Stomach (tissue), 9 donors: ENCODE data around the gene NUTF2. TPM values are rescaled to one million over a fixed set of nuclear protein-coding genes. Genes with fewer than 3 reads are reported as not detected.
A peak's percentile ranks its signal among the peaks of the same experiment; 100 is the strongest.

Experiments
- DNase-seq, 2 donors: peaks; one replicate each; pipeline versions ENCODE4 v3.0.0 to v3.0.0-alpha.2; 2013 to 2019
- H3K27ac ChIP-seq, 5 donors: fragments of 200-600 bp in 4 of 5; sonication (generic) in 4 of 5; one replicate each; pipeline ENCODE4 v1.5.1; 2013 to 2019; ENCODE audit warnings: mild to moderate bottlenecking in 1 of 5, moderate library complexity in 1 of 5
- H3K27me3 ChIP-seq, 3 donors: fragments of 200-600 bp; sonication (generic); one replicate each; pipeline ENCODE4 v1.5.1; 2017 to 2019; ENCODE audit warnings: mixed run types in 1 of 3
- H3K36me3 ChIP-seq, 4 donors: fragments of 200-600 bp; sonication (generic); 1 replicate in 3 of 4; 2 replicates in 1 of 4; pipeline ENCODE4 v1.5.1; 2016 to 2019
- H3K4me1 ChIP-seq, 4 donors: fragments of 200-600 bp; sonication (generic); one replicate each; pipeline ENCODE4 v1.5.1; 2016 to 2019
- H3K4me3 ChIP-seq, 4 donors: fragments of 200-600 bp; sonication (generic) in 3 of 4; one replicate each; pipeline ENCODE4 v1.5.1; 2016 to 2019; ENCODE audit warnings: mild to moderate bottlenecking in 1 of 4
- H3K9me3 ChIP-seq, 4 donors: fragments of 200-600 bp; sonication (generic); one replicate each; pipeline ENCODE4 v1.5.1; 2016 to 2019
- EP300 ChIP-seq: sonication (generic); formaldehyde crosslinking; IDR thresholded peaks from one replicate; pipeline ENCODE4 v1.6.1; 2017; ENCODE audit warnings: antibody characterized with exemption
- POLR2A ChIP-seq, 4 donors: fragments of 450-650 bp; IDR thresholded peaks; one replicate each; pipeline ENCODE4 v1.6.1; 2016; ENCODE audit warnings: antibody characterized with exemption in 4 of 4, control low read depth in 2 of 4, mild to moderate bottlenecking in 1 of 4, moderate library complexity in 1 of 4
- POLR2AphosphoS5 ChIP-seq, 3 donors: sonication (generic); formaldehyde crosslinking; IDR thresholded peaks; one replicate each; pipeline ENCODE4 v1.6.1; 2016; ENCODE audit warnings: antibody characterized with exemption in 3 of 3
- WGBS, 5 donors: extraction: QIAGEN DNeasy Blood & Tissue Kit in 3 of 5; methylation state at CpG; one replicate each; pipeline versions ENCODE4 v1.1.5 to v1.1.7; 2013 to 2018; 5-methylcytosine and 5-hydroxymethylcytosine counted together
- intact Hi-C: fragments of 100-400 bp; cut with DNase I; formaldehyde crosslinking; loops from one replicate; pipeline ENCODE4 v1.15.1; 2023; ENCODE audit warnings: low total_unique reads
- polyA plus RNA-seq, 3 donors: library from polyadenylated mRNA; stranded (reverse); fragments of 200-250 nt; gene quantifications; one replicate each; pipeline ENCODE4 v1.2.3, GENCODE V29; 2013
- total RNA-seq, 5 donors: library from RNA; depleted of rRNA; stranded (reverse); fragments of >200 nt; gene quantifications; one replicate each; pipeline versions ENCODE4 v1.1.0 to v1.2.3, GENCODE V29; 2014 to 2016
- TF ChIP-seq, protein P1 (sequence below), 7 experiments: fragments of 450-650 bp in 4 of 7; fragments of 200-600 bp in 3 of 7; sonication (generic) in 3 of 7; IDR thresholded peaks; one replicate each; pipeline ENCODE4 v1.5.1; 2016 to 2019; ENCODE audit warnings: antibody characterized with exemption in 7 of 7, control low read depth in 2 of 7, mild to moderate bottlenecking in 1 of 7
- donor health status: healthy with polysubstance abuse.
- donor health status: Bipolar disorder and iron deficiency.
- donor health status: healthy.

The NUTF2 gene
- total and polyA plus RNA-seq, 8 donors, result 9.3 to 125 (median 60.5) TPM

DNA sequence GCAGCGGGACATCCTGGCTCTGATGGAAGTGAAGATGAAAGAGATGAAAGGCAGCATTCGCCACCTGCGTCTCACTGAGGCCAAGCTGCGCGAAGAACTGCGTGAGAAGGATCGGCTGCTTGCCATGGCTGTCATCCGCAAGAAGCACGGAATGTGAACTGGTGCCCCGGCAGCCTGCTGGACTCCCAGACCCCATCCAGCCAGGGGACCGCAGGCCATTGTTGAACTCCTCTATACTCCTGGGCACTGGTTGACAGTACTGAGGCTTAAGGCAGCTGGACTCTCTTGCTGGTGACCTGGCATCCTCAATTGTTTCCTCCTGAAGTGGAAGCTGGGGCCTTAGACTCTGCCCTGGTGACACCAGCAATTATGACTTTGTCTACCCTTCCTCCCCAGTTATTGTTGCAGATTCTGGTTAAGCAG lies 3.4 kb upstream of the NUTF2 start:
- Histone ChIP-seq H3K27ac (peak overlapping the region; percentile 98 to 100 (median 99)), H3K4me1 (peaks cover 41 to 60% (median 56%) of the 10 kb centered on the region in 4 donors), H3K27me3 (no peaks in the 10 kb centered on the region), H3K36me3 (no peaks in the 10 kb centered on the region), H3K9me3 (no peaks in the 10 kb centered on the region), H3K4me3 (peak overlapping the region; percentile 65 to 81 (median 78))
- intact Hi-C loops, result no loop called here
- WGBS, 5 donors, result 3 to 19% (median 12%) methylated on average over 11 of the region's 11 CpGs
- TF ChIP-seq POLR2A (IDR thresholded peaks at IDR 0.05) (no peak), EP300 (no peak)
- no peak for DNase-seq

- 61 to 72% (median 64%) methylated on average over 4 of the region's 4 CpGs for WGBS, 5 donors
- Histone ChIP-seq H3K4me3 (peak overlapping the region in 2 of 4 donors; percentile 65 to 77), H3K36me3 (no peaks in the 10 kb centered on the region), H3K9me3 (no peaks in the 10 kb centered on the region), H3K27me3 (no peaks in the 10 kb centered on the region), H3K27ac (peak overlapping the region in 4 of 5 donors; percentile 98 to 100 (median 99)), H3K4me1 (peaks cover 41 to 69% (median 67%) of the 10 kb centered on the region in 4 donors)
- intact Hi-C loops, result no loop called here
- TF ChIP-seq, protein P1, sequence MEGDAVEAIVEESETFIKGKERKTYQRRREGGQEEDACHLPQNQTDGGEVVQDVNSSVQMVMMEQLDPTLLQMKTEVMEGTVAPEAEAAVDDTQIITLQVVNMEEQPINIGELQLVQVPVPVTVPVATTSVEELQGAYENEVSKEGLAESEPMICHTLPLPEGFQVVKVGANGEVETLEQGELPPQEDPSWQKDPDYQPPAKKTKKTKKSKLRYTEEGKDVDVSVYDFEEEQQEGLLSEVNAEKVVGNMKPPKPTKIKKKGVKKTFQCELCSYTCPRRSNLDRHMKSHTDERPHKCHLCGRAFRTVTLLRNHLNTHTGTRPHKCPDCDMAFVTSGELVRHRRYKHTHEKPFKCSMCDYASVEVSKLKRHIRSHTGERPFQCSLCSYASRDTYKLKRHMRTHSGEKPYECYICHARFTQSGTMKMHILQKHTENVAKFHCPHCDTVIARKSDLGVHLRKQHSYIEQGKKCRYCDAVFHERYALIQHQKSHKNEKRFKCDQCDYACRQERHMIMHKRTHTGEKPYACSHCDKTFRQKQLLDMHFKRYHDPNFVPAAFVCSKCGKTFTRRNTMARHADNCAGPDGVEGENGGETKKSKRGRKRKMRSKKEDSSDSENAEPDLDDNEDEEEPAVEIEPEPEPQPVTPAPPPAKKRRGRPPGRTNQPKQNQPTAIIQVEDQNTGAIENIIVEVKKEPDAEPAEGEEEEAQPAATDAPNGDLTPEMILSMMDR (IDR thresholded peaks at IDR 0.05), result no peak
- no peak for TF ChIP-seq POLR2A (IDR thresholded peaks at IDR 0.05)
- no peak for DNase-seq
These were observed 2.2 kb upstream of the NUTF2 start for GRCh38 chr16:67844497-67844896.

GRCh38 chr16:67845291-67846062 lies 1.3 kb upstream of the NUTF2 start:
- intact Hi-C loops, result no loop called here
- DNase-seq, result peak in 1 of 2 donors; percentile 24
- TF ChIP-seq, protein P1 (IDR thresholded peaks at IDR 0.05), result no peak
- no peak for TF ChIP-seq EP300
- no peak for TF ChIP-seq POLR2AphosphoS5 (IDR thresholded peaks at IDR 0.05)
- no peak for TF ChIP-seq POLR2A (IDR thresholded peaks at IDR 0.05)
- H3K36me3 ChIP-seq, result peaks cover 0 to 3% (median 0%) of the 10 kb centered on the region in 4 donors
- WGBS, 5 donors, result 51 to 63% (median 61%) methylated on average over 5 of the region's 5 CpGs
- H3K9me3 ChIP-seq, result no peaks in the 10 kb centered on the region
- H3K27ac ChIP-seq, result peak overlapping the region; percentile 22 to 100 (median 97)
- peaks cover 41 to 71% (median 68%) of the 10 kb centered on the region in 4 donors for H3K4me1 ChIP-seq
- no peaks in the 10 kb centered on the region for H3K27me3 ChIP-seq
- H3K4me3 ChIP-seq, result peak overlapping the region; percentile 86 to 100 (median 99)

GRCh38 chr16:67846063-67846319 lies 742 bp upstream of the NUTF2 start:
- WGBS, 5 donors, result 0 to 8% (median 6%) methylated on average over 2 of the region's 2 CpGs
- Histone ChIP-seq H3K27ac (peak overlapping the region; percentile 90 to 100 (median 97)), H3K9me3 (no peaks in the 10 kb centered on the region), H3K4me1 (peaks cover 41 to 73% (median 69%) of the 10 kb centered on the region in 4 donors), H3K4me3 (peak overlapping the region; percentile 86 to 100 (median 99)), H3K36me3 (peaks cover 0 to 8% (median 0%) of the 10 kb centered on the region in 4 donors), H3K27me3 (no peaks in the 10 kb centered on the region)
- TF ChIP-seq POLR2AphosphoS5 (IDR thresholded peaks at IDR 0.05), result no peak
- TF ChIP-seq, protein P1 (IDR thresholded peaks at IDR 0.05), result no peak
- DNase-seq, result no peak
- intact Hi-C loops, result no loop called here
